Natural killer cell (primary cell): ENCODE results near the gene CDC16. TPM values are rescaled to one million over a fixed set of nuclear protein-coding genes. Genes with fewer than 3 reads are reported as not detected.
A peak's percentile ranks its signal among the peaks of the same experiment; 100 is the strongest.

Source experiments
- ATAC-seq, 3 donors: fragments of 150-1000 bp in 2 of 3; fragments of 200-7000 bp in 1 of 3; cut with Tn5 transposase; 1 replicate in 1 of 3; 2 replicates in 2 of 3; pipeline ENCODE4 v1.10.0; 2021; ENCODE audit warnings: mild to moderate bottlenecking in 2 of 3, moderate library complexity in 2 of 3
- DNase-seq, 2 donors: peaks; one replicate each; pipeline versions ENCODE4 v3.0.0 to v3.0.0-alpha.2; 2013 to 2021; ENCODE audit warnings: mixed read lengths in 1 of 2
- H3K27ac ChIP-seq: one replicate; pipeline ENCODE4 v1.5.1; 2013; ENCODE audit warnings: mild to moderate bottlenecking, low read length
- H3K27me3 ChIP-seq: one replicate; pipeline ENCODE4 v1.6.1; 2013; ENCODE audit warnings: low read length; ENCODE audit not compliant: control insufficient read depth, insufficient read depth
- H3K36me3 ChIP-seq: one replicate; pipeline ENCODE4 v1.6.1; 2013; ENCODE audit warnings: low read length; ENCODE audit not compliant: control insufficient read depth, insufficient read depth
- H3K4me1 ChIP-seq: one replicate; pipeline ENCODE4 v1.6.1; 2013; ENCODE audit warnings: low read length; ENCODE audit not compliant: control insufficient read depth, insufficient read depth
- H3K4me3 ChIP-seq: one replicate; pipeline ENCODE4 v1.5.1; 2013; ENCODE audit warnings: low read length
- H3K9me3 ChIP-seq: one replicate; pipeline ENCODE4 v1.6.1; 2013; ENCODE audit warnings: low read length; ENCODE audit not compliant: control insufficient read depth, insufficient read depth
- H3K27ac Mint-ChIP-seq, 2 donors: one replicate each; pipeline ENCODE4 v1.8.0; 2022; ENCODE audit warnings: mild to moderate bottlenecking in 2 of 2, mixed read lengths in 2 of 2, moderate library complexity in 1 of 2
- H3K27me3 Mint-ChIP-seq, 2 donors: one replicate each; pipeline ENCODE4 v1.8.0; 2022; ENCODE audit warnings: low read depth in 2 of 2, mixed read lengths in 2 of 2
- H3K36me3 Mint-ChIP-seq: one replicate; pipeline ENCODE4 v1.8.0; 2022; ENCODE audit warnings: mixed read lengths
- H3K4me1 Mint-ChIP-seq, 2 donors: one replicate each; pipeline ENCODE4 v1.8.0; 2022; ENCODE audit warnings: mixed read lengths in 2 of 2
- H3K4me3 Mint-ChIP-seq: one replicate; pipeline ENCODE4 v1.8.0; 2022; ENCODE audit warnings: mild to moderate bottlenecking, moderate library complexity, mixed read lengths
- H3K9me3 Mint-ChIP-seq, 2 donors: one replicate each; pipeline ENCODE4 v1.8.0; 2022; ENCODE audit warnings: mixed read lengths in 2 of 2
- WGBS: methylation state at CpG from one replicate; pipeline ENCODE4 v1.1.7; 2013; ENCODE audit warnings: missing lambda C conversion rate; ENCODE audit not compliant: insufficient coverage; 5-methylcytosine and 5-hydroxymethylcytosine counted together
- intact Hi-C: fragments of 100-400 bp; cut with micrococcal nuclease; formaldehyde crosslinking; loops from one replicate; pipeline ENCODE4 v1.14.2; 2022
- total RNA-seq, 4 donors: library from RNA; stranded (reverse); fragments of 120-200 nt in 1 of 4; gene quantifications; one replicate each; pipeline versions ENCODE4 v1.2.3 to v1.2.4, GENCODE V29; 2013 to 2022
- TF ChIP-seq, protein P1 (sequence below): fragments of 200-600 bp; IDR thresholded peaks from one replicate; pipeline ENCODE4 v1.8.0; 2022; ENCODE audit warnings: antibody characterized with exemption

The CDC16 gene
- total RNA-seq, 3 donors from 2014 or later (not counting 1 experiment from before 2014, with no cell fraction given), result 61.4 to 75.9 (median 70.7) TPM

DNA sequence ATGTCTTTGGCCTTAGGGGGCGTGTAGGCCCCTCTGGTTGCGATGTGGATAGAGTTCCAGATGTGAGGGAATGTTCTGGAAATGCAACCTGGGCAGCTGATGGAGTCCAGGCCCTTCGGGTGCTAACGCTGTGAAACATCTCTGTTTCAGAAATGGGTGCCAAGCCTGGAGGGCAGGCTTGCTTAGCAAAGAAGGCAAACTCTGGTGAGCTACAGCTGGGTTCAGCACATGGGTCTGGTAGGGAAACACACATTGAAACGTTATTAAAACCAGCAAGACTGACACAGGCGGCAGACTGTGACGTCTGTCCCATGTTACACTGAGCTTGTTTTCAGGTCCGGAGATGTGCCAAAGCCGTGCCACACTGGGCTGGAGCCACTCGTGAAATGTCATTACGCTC is 8.6 kb upstream of the CDC16 start:
- Histone ChIP-seq H3K9me3 (no peaks in the 10 kb centered on the region), H3K36me3 (no peaks in the 10 kb centered on the region), H3K27me3 (no peaks in the 10 kb centered on the region), H3K27ac (no peak overlapping the region), H3K4me1 (peaks cover 34% of the 10 kb centered on the region), H3K4me3 (no peak overlapping the region)
- Mint-ChIP-seq H3K27ac (peak overlapping the region; percentile 19 to 46), H3K4me3 (no peak overlapping the region), H3K36me3 (no peaks in the 10 kb centered on the region), H3K27me3 (peaks cover 4 to 13% of the 10 kb centered on the region in 2 donors), H3K9me3 (no peaks in the 10 kb centered on the region), H3K4me1 (peaks cover 35 to 52% of the 10 kb centered on the region in 2 donors)
- intact Hi-C loops, result loop anchor here (1.0 to 5.0 kb wide), 6 partner anchors 83 to 409 kb away; partner anchors contain the start of gene RASA3
- TF ChIP-seq, protein P1, sequence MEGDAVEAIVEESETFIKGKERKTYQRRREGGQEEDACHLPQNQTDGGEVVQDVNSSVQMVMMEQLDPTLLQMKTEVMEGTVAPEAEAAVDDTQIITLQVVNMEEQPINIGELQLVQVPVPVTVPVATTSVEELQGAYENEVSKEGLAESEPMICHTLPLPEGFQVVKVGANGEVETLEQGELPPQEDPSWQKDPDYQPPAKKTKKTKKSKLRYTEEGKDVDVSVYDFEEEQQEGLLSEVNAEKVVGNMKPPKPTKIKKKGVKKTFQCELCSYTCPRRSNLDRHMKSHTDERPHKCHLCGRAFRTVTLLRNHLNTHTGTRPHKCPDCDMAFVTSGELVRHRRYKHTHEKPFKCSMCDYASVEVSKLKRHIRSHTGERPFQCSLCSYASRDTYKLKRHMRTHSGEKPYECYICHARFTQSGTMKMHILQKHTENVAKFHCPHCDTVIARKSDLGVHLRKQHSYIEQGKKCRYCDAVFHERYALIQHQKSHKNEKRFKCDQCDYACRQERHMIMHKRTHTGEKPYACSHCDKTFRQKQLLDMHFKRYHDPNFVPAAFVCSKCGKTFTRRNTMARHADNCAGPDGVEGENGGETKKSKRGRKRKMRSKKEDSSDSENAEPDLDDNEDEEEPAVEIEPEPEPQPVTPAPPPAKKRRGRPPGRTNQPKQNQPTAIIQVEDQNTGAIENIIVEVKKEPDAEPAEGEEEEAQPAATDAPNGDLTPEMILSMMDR, result no peak
- WGBS, result 77% methylated on average over 10 of the region's 11 CpGs
- DNase-seq (peak; percentile 32 to 62), ATAC-seq (peak; percentile 51 to 73 (median 71))

DNA sequence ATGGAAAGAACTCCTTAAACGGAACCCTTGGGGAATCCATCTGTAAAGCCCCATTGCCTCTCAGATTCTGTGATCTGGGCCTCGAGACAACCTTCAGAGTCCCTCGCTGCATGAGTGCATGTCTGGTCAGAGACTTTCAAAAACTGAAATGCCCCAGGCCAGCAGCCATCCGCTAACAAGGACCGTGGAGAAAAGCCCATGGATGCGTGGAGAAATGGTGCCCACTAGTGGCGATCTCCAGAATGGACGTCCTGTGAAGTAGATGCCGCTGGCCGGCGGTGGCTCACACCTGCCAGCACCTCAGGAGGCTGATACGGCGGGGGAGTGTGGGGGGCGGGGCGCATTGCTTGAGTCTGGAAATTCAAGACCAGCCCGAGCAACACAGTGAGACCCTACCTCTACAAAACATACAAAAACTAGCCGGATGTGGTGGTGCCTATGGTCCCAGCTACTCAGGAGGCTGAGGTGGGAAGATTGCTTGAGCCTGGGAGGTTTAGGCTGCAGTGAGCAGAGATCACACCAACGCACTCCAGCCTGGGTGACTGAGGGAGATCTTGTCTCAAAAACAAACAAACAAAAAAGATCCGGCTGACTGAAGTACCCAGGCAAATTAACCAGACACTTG is 7.9 kb upstream of the CDC16 start:
- H3K27me3 ChIP-seq, result no peaks in the 10 kb centered on the region
- Mint-ChIP-seq H3K27me3 (peaks cover 4 to 13% of the 10 kb centered on the region in 2 donors), H3K9me3 (no peaks in the 10 kb centered on the region), H3K36me3 (no peaks in the 10 kb centered on the region), H3K4me1 (peaks cover 29 to 46% of the 10 kb centered on the region in 2 donors), H3K27ac (peak overlapping the region; percentile 19 to 46), H3K4me3 (no peak overlapping the region)
- 11% methylated on average over 13 of the region's 19 CpGs for WGBS
- H3K4me3 ChIP-seq, result no peak overlapping the region
- peaks cover 34% of the 10 kb centered on the region for H3K4me1 ChIP-seq
- no peak overlapping the region for H3K27ac ChIP-seq
- DNase-seq, result peak; percentile 81 to 93
- ATAC-seq, result peak; percentile 83 to 91 (median 87)
- no peaks in the 10 kb centered on the region for H3K36me3 ChIP-seq
- TF ChIP-seq, protein P1, result peak; percentile 87
- intact Hi-C loops, result loop anchor here (1.0 to 5.0 kb wide), 6 partner anchors 84 to 410 kb away; partner anchors contain the start of gene RASA3
- H3K9me3 ChIP-seq, result no peaks in the 10 kb centered on the region

DNA sequence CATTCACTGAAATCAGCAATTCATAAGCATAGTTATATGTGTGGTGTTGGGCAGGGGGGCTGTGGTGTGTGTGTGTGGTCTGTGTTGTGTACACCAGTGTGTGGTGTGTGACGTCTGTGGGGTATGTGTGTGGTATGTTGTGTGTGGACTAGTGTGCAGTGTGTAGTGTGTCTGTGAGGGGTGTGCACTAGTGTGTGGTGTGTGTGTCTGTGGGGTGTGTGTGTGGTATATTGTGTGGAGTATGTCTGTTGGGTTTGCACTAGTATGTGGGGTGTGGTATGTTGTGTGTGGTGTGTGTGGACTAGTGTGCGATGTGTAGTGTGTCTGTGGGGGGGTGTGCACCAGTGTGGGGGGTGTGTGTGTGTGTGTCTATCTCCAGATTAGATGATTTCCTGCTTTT is 7.2 kb upstream of the CDC16 start:
- no peak overlapping the region for H3K27ac ChIP-seq
- no peak overlapping the region for H3K4me3 ChIP-seq
- no peaks in the 10 kb centered on the region for H3K27me3 ChIP-seq
- no peak for DNase-seq
- Mint-ChIP-seq H3K4me1 (peaks cover 21 to 38% of the 10 kb centered on the region in 2 donors), H3K27me3 (peaks cover 4 to 13% of the 10 kb centered on the region in 2 donors), H3K4me3 (no peak overlapping the region), H3K36me3 (no peaks in the 10 kb centered on the region), H3K9me3 (no peaks in the 10 kb centered on the region), H3K27ac (peak overlapping the region in 1 of 2 donors; percentile 19)
- no peak for ATAC-seq
- intact Hi-C loops, result loop anchor here (2.0 to 5.0 kb wide), 4 partner anchors 85 to 180 kb away; partner anchors contain the start of gene RASA3
- TF ChIP-seq, protein P1, result no peak
- 84% methylated on average over 2 of the region's 2 CpGs for WGBS
- H3K4me1 ChIP-seq, result peaks cover 31% of the 10 kb centered on the region
- no peaks in the 10 kb centered on the region for H3K9me3 ChIP-seq
- no peaks in the 10 kb centered on the region for H3K36me3 ChIP-seq
